ENCODE data around the gene KANK4. TPM values are rescaled to one million over a fixed set of nuclear protein-coding genes. Genes with fewer than 3 reads are reported as not detected.
"Not testable (repeated sequence)": the region's sequence is repeated elsewhere in the genome, so short reads cannot be mapped to it uniquely, and the experiment has no call there.

The KANK4 gene
- total RNA-seq, 2 experiments from 2014 or later, result not detected

- Mint-ChIP-seq H3K27me3 (no peaks in the 10 kb centered on the region), H3K9me3 (no peaks in the 10 kb centered on the region), H3K4me3 (no peak overlapping the region), H3K4me1 (ENCODE audit: low read depth) (no peaks in the 10 kb centered on the region), H3K36me3 (ENCODE audit: low read depth) (no peaks in the 10 kb centered on the region), H3K27ac (no peak overlapping the region)
- POLR2A ChIA-PET, result no interaction called here
- CTCF ChIA-PET, result no interaction called here
- intact Hi-C loops (cut with micrococcal nuclease), result no loop called here
- DNase-seq (no peak), ATAC-seq (no peak)
- TF ChIP-seq CTCF (IDR thresholded peaks at IDR 0.05), result no peak
Measured at GRCh38 chr1:62224182-62224581, 95.1 kb downstream of the KANK4 start.

DNA sequence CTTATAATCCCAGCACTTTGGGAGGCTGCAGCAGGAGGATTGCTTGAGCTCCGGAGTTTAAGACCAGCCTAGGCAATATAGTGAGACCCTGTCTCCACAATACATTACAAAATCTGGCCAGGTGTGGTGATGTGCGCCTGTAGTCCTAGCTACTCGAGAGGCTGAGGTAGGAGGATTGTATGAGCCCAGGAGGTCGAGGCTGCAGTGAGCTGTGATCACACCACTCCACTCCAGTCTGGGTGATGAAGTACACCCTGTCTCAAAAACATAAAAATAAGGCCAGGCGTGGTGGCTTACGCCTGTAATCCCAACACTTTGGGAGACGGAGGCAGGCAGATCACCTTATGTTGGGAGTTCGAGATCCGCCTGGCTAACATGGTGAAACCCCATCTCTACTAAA lies 96.9 kb downstream of the KANK4 start:
- H3K27ac Mint-ChIP-seq, result no peak overlapping the region
- ATAC-seq, result no peak
- POLR2A ChIA-PET, result no interaction called here
- no peaks in the 10 kb centered on the region for H3K36me3 Mint-ChIP-seq (ENCODE audit: low read depth)
- intact Hi-C loops (cut with micrococcal nuclease), result no loop called here
- no peaks in the 10 kb centered on the region for H3K4me1 Mint-ChIP-seq (ENCODE audit: low read depth)
- H3K4me3 Mint-ChIP-seq, result no peak overlapping the region
- no peaks in the 10 kb centered on the region for H3K27me3 Mint-ChIP-seq
- no peak for TF ChIP-seq CTCF (IDR thresholded peaks at IDR 0.05)
- no peak for DNase-seq
- CTCF ChIA-PET, result no interaction called here
- H3K9me3 Mint-ChIP-seq, result no peaks in the 10 kb centered on the region

GRCh38 chr1:62221171-62221570 lies 98.1 kb downstream of the KANK4 start:
- intact Hi-C loops (cut with micrococcal nuclease), result no loop called here
- Mint-ChIP-seq H3K36me3 (ENCODE audit: low read depth) (no peaks in the 10 kb centered on the region), H3K27me3 (no peaks in the 10 kb centered on the region), H3K9me3 (no peaks in the 10 kb centered on the region), H3K4me1 (ENCODE audit: low read depth) (no peaks in the 10 kb centered on the region), H3K27ac (no peak overlapping the region), H3K4me3 (no peak overlapping the region)
- CTCF ChIA-PET, result no interaction called here
- POLR2A ChIA-PET, result no interaction called here
- no peak for TF ChIP-seq CTCF (IDR thresholded peaks at IDR 0.05)
- no peak for DNase-seq
- ATAC-seq, result no peak

- H3K4me3 Mint-ChIP-seq; DNase-seq; ATAC-seq; H3K4me1 Mint-ChIP-seq (ENCODE audit: low read depth); H3K36me3 Mint-ChIP-seq (ENCODE audit: low read depth); intact Hi-C loops (cut with micrococcal nuclease); H3K9me3 Mint-ChIP-seq; H3K27ac Mint-ChIP-seq; CTCF ChIA-PET; H3K27me3 Mint-ChIP-seq; POLR2A ChIA-PET: not testable (repeated sequence)
Measured at GRCh38 chr1:62220456-62220855, 98.8 kb downstream of the KANK4 start.

DNA sequence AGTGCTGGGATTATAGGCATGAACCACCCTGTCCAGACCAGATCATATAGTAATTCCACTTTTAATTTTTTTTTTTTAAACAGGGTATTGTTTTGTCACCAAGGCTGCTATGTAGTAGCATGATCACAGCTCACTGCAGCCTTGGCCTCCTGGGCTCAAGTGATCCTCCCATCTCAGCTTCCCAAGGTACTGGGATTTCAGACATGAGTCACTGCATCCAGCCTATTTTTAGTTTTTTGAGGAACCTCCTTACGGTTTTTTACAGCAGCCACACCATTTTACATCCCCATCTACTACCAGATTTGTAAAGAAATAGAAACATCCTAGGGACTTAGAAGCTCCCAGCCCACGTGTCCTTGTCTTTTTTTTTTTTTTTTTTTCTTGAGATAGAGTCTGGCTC lies 100.6 kb downstream of the KANK4 start:
- H3K4me3 Mint-ChIP-seq, result no peak overlapping the region
- CTCF ChIA-PET, result no interaction called here
- intact Hi-C loops (cut with micrococcal nuclease), result no loop called here
- POLR2A ChIA-PET, result no interaction called here
- no peaks in the 10 kb centered on the region for H3K9me3 Mint-ChIP-seq
- no peak for TF ChIP-seq CTCF (IDR thresholded peaks at IDR 0.05)
- no peaks in the 10 kb centered on the region for H3K27me3 Mint-ChIP-seq
- no peaks in the 10 kb centered on the region for H3K36me3 Mint-ChIP-seq (ENCODE audit: low read depth)
- DNase-seq (no peak), ATAC-seq (no peak)
- H3K27ac Mint-ChIP-seq, result no peak overlapping the region
- no peaks in the 10 kb centered on the region for H3K4me1 Mint-ChIP-seq (ENCODE audit: low read depth)
